NCI-H345 treated with DMSO at 0.1 percent for 48 hours (cell line): Measurements from ENCODE around the gene IREB2.
"Not testable (repeated sequence)": the region's sequence is repeated elsewhere in the genome, so short reads cannot be mapped to it uniquely, and the experiment has no call there.

Experiments
- DNase-seq: peaks from one replicate; lab custom pipeline; 2025; ENCODE audit not compliant: unreplicated experiment; lab: John Stamatoyannopoulos, UW

IREB2 gene

GRCh38 chr15:78437762-78438618, at the start of gene IREB2:
TSS of gene IREB2 (plus strand) at chr15:78438216. CDS start at chr15:78438338, 122 bp downstream.
- peak; percentile 93 for DNase-seq

DNA sequence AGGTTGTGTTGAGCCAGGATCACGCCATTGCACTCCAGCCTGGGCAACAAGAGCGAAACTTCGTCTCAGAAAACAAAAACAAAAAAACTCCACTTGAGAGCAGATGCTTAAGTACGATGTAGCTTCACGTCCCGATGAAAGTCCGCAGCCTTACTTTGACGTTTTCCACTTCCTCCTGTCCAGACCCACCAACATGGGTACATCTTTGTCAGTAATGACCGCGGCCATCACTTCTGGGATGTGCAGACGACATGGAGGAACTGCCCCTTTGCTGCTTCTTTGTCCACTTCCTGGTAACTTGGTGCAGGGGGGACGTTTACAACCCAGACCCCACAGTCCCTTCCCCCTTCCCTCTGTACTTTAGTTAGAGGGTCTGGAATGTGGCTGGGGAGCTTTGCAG, 49.2 kb upstream of the IREB2 start:
- DNase-seq = no peak

DNA sequence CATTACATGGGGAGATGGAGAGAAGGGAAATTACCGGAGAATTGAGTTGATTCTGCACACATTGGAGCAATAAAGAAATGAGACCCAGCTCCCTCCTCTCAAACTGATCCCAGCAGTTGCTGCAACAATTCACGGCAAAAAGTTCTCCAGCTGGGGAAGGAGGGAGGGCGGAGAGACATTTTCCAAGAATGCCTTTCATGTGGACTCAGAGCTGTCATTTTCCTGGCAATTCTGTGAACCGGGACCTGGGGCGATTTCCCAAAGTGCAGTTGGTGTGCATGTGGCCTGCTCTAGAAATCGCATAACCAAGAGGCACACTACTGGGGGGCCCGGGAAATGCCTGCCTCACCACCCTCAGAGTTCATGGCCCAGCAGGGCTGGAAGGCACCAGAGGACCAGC, 48.7 kb upstream of the IREB2 start:
- DNase-seq = no peak

GRCh38 chr15:78389738-78390137, 48.3 kb upstream of the IREB2 start:
- no peak for DNase-seq

GRCh38 chr15:78390242-78390641, 47.8 kb upstream of the IREB2 start:
- no peak for DNase-seq

DNA sequence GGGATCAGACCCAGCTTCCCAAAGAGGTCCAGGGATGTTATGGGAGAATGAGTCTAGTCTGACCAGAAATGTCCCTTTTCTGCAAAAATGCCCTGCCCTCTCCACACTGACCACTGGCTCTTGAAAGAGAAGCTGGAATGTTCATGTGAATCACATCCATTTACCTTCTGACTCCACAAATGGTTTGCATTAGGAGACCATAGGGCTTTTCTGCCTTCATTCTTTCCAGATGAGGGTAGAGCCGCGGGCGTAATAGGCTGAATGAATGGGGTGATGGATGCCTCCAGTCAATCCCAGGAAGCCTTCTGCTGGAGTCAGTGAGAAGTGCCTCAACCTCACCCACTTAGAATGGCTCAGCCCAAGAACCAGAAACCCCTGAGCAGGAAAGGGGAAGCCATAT, 47.2 kb upstream of the IREB2 start:
- no peak for DNase-seq

DNA sequence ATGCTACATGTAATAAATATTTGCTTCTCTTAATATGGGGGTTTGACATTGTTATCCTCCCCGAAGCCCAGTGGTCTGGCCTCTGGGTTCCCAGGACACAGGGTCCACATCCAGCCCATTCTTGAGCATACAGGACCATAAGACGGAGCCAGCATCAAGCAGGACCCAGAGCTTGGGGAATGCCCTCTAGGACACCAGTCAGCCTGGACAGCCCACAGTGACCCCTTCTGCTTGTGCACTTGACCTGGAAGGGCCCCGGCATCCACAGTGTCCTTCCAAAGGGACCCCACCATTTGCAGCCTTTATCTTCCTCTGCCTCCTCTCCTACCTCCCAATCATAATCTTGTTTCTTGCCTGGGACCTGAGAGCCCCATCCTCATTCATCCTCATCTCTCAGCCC, 46.2 kb upstream of the IREB2 start:
- no peak for DNase-seq

DNA sequence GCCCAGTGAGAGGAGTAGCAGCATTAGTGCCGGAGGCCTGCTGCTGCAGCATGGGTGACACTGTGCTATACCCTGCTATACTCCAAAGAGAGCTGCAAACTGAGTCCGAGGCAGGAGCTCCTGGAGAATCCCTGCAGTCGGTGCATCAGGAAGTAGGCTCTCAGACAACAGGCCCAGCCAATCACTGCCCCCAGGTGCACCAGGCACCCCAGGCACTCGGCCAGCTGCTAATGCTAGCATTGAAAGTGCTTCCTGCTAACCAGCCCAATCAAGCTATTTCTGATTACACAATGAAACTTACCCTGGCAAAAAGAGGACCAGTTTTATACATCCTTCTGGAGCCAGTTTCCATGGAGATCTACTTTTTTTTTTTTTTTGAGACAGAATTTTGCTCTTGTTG, 45.6 kb upstream of the IREB2 start:
- DNase-seq = peak; percentile 54

GRCh38 chr15:78393137-78393536, 44.9 kb upstream of the IREB2 start:
- DNase-seq = no peak

- no peak for DNase-seq
These were observed 44.0 kb upstream of the IREB2 start for GRCh38 chr15:78394026-78394425.

DNA sequence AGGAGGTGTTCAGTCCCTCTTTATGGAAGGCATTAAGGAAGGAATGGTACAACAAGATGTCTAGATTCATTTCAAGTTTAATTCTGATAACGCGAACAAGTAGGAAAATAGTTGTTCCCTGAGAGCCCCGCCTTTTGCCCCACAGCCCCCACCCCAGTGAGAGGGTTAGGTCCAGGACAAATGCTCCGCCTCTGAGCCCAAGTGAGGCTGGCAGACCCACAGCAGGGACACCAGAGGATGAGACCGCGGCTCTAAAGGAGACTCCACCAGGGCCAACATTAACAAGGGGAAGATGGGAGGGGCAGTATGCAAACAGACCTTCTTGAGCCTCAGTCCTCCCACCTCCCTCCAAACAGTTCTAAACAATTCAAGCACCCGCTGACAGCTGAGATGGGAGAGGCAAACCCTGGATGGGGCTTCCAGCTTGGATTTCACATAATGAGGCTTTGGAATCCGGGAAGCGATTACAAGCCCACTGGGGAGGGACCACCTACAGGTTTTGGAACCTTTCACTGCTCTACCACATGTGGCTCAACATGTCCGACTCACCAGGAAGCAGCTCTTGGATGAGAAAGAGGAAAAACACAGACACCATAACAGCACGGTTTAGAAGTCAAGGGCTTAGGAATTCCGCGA, 42.9 kb upstream of the IREB2 start:
- DNase-seq = peak; percentile 44

- DNase-seq = no peak
These were observed 41.7 kb upstream of the IREB2 start for GRCh38 chr15:78396186-78396814.

DNA sequence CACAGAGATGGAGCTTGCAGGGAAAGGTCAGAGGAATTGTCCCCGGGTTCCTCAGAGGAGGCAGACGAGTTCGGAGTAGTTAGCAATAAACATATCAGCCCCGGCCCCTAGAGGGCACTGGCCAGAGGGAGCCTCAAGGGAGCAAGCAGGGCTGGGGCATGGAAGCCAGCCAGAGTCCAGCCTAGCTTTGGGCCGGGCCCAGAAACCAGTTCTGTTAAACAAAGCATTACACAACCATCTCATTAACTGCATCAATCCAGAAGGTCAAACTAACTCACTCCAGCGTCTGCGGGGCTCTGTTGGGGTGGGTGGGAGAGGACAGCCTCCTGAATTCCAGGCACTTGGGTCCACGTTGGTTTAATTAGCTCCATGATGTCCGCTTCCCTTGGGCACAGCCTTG, 41.0 kb upstream of the IREB2 start:
- no peak for DNase-seq

DNA sequence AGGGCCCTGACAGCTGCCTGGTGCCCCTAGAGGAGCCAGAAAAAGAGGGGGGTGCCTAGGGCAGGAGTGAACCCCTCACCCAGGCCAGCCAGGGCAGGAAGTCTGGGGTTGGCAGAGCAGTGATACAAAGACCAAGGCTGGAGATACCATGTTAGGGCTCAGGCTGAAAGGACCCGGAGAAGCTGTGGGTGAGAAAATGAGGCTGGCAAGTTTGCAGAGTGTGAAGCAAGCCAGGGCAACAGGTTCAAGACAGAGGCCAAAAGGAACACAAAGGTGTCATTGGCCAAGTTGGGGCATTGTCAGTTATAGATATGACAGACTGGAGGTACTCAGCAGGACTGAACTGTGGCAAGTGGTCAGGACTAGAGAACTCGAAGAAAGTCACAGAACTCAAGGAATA, 40.6 kb upstream of the IREB2 start:
- DNase-seq = no peak

DNA sequence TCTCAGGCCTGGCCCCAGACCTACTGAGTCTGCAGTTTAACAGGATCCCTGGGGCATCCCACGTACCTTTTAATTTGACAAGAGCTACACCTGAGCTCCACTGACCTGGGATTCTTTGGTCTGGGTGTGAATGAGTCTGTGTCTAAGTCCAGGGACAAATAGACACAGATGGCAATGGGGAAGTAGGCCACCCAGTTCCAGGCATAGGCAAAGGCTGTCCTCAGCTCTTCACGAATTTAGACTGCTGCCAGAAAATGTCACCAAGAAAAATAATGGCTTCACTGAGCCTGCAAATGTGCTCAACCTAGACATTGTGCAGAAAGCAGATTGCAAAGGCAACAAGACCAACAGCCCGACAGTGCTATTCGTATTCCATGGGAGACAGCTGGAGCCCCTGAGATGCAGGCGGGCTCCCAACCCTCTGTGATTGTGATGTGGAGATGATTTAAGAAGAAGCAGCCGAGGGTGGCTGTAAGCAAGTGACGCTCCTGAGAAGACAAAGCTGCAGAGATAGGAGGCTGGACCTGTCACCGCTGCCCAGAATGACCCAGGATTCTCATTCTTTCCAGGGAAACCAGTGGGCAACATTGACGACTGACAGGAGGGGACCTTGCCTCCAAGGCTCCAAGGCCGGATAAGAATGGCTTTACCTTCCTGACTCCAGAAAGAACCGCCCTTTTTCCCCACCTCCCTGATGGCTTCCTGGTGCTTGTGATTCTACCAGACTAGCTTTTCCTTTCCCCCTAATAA, 39.8 kb upstream of the IREB2 start:
- no peak for DNase-seq

- DNase-seq = no peak
These were observed 38.9 kb upstream of the IREB2 start for GRCh38 chr15:78399091-78399490.

DNA sequence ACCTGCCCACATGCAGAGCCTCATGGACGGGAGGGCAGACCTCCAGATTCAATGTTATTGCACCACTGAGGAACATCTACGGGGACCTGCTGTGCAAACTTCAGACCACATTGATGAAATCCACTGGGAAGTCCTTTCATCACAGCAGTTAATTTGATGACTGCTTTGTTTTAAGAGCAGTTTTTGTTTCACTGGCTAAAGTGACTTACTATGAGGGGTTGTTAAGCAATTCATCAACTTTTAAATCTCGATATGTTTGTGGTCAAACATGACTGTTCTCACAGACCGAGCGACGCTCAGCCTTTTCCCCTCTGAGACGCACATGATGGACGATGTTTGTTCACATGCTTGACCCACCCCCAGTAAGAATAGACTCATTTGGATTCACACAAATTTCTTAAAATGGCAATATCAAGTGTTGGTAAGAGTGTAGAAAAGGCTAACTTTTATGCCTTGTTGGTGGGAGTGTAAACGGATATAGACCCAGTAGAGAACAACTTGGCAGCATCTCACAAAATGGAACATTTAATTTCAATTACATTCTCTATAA, 35.9 kb upstream of the IREB2 start:
- no peak for DNase-seq

DNA sequence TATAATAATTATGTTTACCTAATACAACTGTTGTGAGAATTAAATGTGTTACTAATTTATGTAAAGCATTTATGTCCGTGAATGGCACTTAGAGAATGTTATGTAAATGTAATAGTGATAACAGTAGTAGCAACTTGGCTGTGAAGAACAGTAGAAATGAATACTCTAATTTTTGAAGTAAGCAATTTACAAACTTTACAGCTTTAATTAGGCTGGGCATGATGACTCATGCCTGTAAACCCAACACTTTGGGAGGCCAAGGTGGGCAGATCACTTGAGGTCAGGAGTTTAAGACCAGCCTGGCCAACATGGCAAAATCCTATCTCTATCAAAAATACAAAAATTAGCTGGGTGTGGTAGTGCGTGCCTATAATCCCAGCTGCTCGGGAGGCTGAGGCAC, 33.9 kb upstream of the IREB2 start:
- DNase-seq = no peak

GRCh38 chr15:78404796-78405195, 33.2 kb upstream of the IREB2 start:
- not testable (repeated sequence) for DNase-seq

DNA sequence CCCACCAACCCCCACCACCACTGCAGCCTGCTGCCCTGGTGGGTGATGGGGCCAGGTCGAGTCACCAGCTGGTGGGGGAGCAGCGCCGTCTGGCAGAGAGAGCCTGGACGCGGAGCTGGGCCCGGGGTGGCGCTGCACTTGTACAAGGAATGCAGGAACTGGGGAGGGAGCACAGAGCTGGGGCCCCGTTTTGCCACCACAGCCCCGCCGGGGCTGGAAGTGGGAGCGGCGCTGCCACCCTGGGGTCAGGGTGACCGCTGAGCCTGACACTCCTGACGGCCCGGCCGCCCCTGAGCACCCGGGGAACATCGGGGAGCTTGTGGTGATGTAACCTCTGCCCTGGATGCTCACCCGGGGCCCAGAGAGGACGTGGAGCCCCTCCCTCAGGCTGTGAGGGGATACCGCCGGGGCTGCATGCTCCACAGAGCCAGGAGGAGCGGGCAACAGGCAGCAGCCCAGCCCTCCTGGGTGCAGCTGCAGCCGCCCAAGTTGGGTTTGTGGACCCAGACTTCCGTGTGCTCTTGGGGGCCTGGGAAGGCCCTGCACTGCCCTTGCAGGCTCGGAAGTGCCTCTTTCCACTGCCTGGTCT, 32.6 kb upstream of the IREB2 start:
- no peak for DNase-seq
